LNCAP (cell line): ENCODE measurements around the gene CSH2.

Experiments
- TF ChIP-seq, protein P1 (sequence below): fragments of 450-650 bp; IDR thresholded peaks from 2 replicates; pipeline ENCODE4 v1.5.1; 2017; ENCODE audit warnings: mild to moderate bottlenecking

Gene CSH2

GRCh38 chr17:63830904-63831491 is 42.5 kb downstream of the CSH2 start:
- TF ChIP-seq, protein P1, sequence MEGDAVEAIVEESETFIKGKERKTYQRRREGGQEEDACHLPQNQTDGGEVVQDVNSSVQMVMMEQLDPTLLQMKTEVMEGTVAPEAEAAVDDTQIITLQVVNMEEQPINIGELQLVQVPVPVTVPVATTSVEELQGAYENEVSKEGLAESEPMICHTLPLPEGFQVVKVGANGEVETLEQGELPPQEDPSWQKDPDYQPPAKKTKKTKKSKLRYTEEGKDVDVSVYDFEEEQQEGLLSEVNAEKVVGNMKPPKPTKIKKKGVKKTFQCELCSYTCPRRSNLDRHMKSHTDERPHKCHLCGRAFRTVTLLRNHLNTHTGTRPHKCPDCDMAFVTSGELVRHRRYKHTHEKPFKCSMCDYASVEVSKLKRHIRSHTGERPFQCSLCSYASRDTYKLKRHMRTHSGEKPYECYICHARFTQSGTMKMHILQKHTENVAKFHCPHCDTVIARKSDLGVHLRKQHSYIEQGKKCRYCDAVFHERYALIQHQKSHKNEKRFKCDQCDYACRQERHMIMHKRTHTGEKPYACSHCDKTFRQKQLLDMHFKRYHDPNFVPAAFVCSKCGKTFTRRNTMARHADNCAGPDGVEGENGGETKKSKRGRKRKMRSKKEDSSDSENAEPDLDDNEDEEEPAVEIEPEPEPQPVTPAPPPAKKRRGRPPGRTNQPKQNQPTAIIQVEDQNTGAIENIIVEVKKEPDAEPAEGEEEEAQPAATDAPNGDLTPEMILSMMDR = no peak

DNA sequence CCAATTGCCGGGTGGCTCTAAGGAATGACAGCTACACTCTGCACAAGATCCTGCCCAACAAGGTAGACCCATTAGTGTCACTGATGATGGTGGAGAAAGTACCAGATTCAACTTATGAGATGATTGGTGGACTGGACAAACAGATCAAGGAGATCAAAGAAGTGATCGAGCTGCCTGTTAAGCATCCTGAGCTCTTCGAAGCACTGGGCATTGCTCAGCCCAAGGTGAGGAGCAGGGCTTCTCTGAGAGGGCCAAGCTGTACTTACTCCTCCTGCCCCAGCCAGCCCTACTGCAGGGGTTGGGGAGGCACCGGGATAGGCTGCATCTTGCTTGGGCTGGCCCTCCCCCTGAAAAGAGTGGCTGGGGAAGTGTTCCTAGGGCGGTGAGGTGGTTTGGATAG is 43.2 kb downstream of the CSH2 start:
- TF ChIP-seq, protein P1 = no peak

DNA sequence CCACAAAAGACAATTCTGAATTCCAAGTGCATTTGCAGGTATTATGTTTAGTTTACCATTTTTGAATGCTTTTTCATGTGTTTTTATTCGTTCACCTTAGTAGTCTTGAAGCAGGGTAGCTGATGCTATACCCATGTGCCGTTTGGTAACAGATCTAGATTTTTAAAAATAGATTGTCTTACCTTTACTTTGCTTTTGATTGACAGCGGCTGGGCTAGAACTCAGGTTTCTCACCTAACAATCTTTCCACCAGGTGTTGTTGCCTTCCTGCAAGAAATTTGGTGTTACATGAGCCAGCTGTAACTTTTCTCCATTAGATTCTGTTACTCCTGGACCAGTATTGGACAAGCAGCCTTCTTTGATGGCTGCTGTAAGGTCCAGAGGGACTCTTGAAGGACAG is 44.5 kb downstream of the CSH2 start:
- TF ChIP-seq, protein P1 = no peak

GRCh38 chr17:63827801-63828221 is 45.7 kb downstream of the CSH2 start:
- TF ChIP-seq, protein P1 = no peak

- TF ChIP-seq, protein P1 = peak; percentile 45; the same call in 1 of the 2 replicates
These were observed 46.3 kb downstream of the CSH2 start, which contains the start of the genes FTSJ3 and PSMC5 for GRCh38 chr17:63827002-63827800. TSS of gene FTSJ3 (minus strand) at chr17:63827663. CDS start at chr17:63826902, 761 bp downstream. TSS of gene PSMC5 (plus strand) at chr17:63827431. CDS start at chr17:63827491, 60 bp downstream.

DNA sequence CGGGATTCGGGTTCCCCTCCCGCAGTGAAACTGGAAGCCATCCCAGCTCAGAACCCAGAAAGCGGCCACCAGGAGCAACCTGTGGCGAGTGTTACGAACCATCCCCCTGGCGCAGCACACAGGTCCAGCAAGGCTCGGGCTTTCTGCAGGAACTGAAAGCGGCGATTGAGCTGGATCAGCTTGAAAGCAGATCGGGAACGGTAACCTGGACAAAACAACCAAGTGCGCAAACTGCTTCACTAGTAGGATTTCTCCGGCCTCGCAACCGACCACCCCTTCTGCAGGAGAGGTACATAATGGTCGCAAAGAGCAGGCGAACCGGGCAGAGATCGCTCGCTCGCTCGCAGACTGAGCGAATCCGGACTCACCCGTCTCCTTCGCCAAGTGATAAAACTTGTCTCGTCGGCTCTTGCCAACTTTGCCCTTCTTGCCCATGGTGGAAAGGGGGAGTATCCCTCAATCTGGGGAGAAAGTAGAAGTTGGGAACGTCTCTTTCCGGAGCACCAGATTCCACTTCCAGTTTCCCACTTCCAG is 46.9 kb downstream of the CSH2 start:
- TF ChIP-seq, protein P1 = no peak

- TF ChIP-seq, protein P1 = no peak
These were observed 49.1 kb downstream of the CSH2 start for GRCh38 chr17:63824362-63824761.
